HG02973 (cell line): ENCODE data around the gene RBM6.

Experiments used
- ATAC-seq: cut with Tn5 transposase; IDR thresholded peaks from one replicate; pipeline ENCODE4 v1.9.1; 2021; ENCODE audit warnings: moderate library complexity; ENCODE audit not compliant: unreplicated experiment

The RBM6 gene

GRCh38 chr3:50124800-50125178, 184.8 kb downstream of the RBM6 start:
- ATAC-seq: no peak

- no peak for ATAC-seq
Measured at GRCh38 chr3:50125541-50126286, 185.8 kb downstream of the RBM6 start.

GRCh38 chr3:50126287-50127211, 186.6 kb downstream of the RBM6 start:
- ATAC-seq: no peak
